Astrocyte (in vitro differentiated cells and primary cell): ENCODE measurements around the gene ARHGEF37.
"Not testable (repeated sequence)": the region's sequence is repeated elsewhere in the genome, so short reads cannot be mapped to it uniquely, and the experiment has no call there.

Experiments used
- EZH2 ChIP-seq: IDR thresholded peaks from 2 replicates; pipeline ENCODE4 v1.6.1; 2012; ENCODE audit warnings: mild to moderate bottlenecking, low read length, inconsistent platforms; ENCODE audit not compliant: insufficient read depth
- TF ChIP-seq, protein P1 (sequence below): IDR thresholded peaks from 2 replicates; pipeline ENCODE4 v1.5.1; 2011; ENCODE audit warnings: low read depth, mild to moderate bottlenecking, inconsistent platforms, low read length, moderate library complexity; ENCODE audit not compliant: insufficient read depth

DNA sequence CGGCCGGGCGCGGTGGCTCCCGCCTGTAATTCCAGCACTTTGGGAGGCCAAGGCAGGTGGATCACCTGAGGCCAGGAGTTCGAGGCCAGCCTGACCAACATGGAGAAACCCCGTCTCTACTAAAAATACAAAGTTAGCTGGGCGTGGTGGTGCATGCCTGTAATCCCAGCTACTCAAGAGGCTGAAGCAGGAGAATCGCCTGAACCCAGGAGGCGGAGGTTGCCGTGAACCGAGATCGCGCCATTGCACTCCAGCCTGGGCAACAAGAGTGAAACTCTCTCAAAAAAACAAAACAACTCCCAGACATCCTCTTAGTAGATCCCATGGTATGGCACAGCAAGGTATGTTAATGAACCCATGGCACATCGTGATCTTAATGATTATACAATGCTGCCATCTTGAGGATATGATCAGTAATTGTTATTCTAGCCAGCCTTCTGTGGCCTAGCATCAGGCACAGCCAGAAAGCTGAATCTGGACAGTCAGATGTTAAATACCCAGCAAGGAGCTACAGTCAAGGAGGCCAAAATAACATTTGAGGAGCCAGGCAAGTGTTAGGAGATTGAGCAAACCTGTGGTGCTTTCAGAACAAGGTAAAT lies 16.7 kb upstream of the ARHGEF37 start:
- TF ChIP-seq, protein P1, sequence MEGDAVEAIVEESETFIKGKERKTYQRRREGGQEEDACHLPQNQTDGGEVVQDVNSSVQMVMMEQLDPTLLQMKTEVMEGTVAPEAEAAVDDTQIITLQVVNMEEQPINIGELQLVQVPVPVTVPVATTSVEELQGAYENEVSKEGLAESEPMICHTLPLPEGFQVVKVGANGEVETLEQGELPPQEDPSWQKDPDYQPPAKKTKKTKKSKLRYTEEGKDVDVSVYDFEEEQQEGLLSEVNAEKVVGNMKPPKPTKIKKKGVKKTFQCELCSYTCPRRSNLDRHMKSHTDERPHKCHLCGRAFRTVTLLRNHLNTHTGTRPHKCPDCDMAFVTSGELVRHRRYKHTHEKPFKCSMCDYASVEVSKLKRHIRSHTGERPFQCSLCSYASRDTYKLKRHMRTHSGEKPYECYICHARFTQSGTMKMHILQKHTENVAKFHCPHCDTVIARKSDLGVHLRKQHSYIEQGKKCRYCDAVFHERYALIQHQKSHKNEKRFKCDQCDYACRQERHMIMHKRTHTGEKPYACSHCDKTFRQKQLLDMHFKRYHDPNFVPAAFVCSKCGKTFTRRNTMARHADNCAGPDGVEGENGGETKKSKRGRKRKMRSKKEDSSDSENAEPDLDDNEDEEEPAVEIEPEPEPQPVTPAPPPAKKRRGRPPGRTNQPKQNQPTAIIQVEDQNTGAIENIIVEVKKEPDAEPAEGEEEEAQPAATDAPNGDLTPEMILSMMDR, result peak; percentile 58
- TF ChIP-seq EZH2, result not testable (repeated sequence)
